Hepatocyte (in vitro differentiated cells): ENCODE results near the gene CAMK1.

Source experiments
- EZH2 ChIP-seq: fragments of 200-600 bp; sonication (generic); IDR thresholded peaks from 2 replicates; pipeline ENCODE4 v1.6.1; 2016; ENCODE audit warnings: antibody characterized with exemption, mild to moderate bottlenecking, borderline replicate concordance
- EZH2phosphoT487 ChIP-seq: fragments of 200-600 bp; sonication (generic); IDR thresholded peaks from one replicate; pipeline ENCODE4 v1.6.1; 2018; ENCODE audit warnings: antibody characterized with exemption, mild to moderate bottlenecking, low read depth, moderate library complexity; ENCODE audit not compliant: unreplicated experiment, severe bottlenecking
- TF ChIP-seq, protein P1 (sequence below): fragments of 200-600 bp; sonication (generic); IDR thresholded peaks from 2 replicates; pipeline ENCODE4 v1.5.1; 2016; ENCODE audit warnings: antibody characterized with exemption, mild to moderate bottlenecking; ENCODE audit not compliant: poor library complexity

DNA sequence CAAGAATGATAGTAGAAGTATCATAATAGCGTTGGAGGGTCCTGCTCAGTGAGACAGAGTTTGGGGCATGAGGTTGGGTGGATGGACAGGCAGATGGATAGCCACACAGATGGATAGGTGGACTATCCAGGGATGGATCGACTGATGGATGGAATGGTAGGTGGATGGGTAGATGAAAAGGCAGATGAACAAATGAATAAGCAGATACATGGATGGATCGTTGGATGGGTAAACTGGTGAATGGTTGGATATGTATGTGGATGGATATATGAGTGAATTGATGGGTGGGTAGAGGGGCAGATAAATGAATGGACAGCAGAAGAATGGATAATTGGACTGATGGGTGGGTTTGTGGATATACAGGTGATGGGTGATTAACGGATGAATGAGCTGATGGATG is 56.6 kb downstream of the CAMK1 start:
- TF ChIP-seq, protein P1, sequence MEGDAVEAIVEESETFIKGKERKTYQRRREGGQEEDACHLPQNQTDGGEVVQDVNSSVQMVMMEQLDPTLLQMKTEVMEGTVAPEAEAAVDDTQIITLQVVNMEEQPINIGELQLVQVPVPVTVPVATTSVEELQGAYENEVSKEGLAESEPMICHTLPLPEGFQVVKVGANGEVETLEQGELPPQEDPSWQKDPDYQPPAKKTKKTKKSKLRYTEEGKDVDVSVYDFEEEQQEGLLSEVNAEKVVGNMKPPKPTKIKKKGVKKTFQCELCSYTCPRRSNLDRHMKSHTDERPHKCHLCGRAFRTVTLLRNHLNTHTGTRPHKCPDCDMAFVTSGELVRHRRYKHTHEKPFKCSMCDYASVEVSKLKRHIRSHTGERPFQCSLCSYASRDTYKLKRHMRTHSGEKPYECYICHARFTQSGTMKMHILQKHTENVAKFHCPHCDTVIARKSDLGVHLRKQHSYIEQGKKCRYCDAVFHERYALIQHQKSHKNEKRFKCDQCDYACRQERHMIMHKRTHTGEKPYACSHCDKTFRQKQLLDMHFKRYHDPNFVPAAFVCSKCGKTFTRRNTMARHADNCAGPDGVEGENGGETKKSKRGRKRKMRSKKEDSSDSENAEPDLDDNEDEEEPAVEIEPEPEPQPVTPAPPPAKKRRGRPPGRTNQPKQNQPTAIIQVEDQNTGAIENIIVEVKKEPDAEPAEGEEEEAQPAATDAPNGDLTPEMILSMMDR: no peak
- TF ChIP-seq EZH2: no peak
- TF ChIP-seq EZH2phosphoT487: no peak
